ENCODE data around the gene CTAGE1.

DNA sequence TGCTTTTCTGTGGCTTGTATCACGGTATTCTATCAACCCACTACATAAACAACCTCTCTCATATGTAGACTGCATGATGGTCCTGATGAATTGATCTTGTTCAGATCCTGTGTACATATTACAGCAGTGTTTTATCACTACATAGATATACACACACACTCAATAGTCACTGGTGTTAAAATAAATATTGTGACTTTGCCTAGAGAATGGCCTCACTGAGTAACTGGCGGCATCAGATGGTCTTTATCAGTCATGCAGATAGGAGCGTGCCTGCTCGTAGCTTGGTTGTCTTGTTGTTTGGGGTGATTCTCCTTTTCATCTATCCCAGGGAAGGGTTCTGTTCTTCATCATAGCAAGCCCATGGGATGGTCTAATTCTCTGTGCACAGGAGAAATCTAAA lies 18.4 kb upstream of the CTAGE1 start:
- TF ChIP-seq, protein P1, sequence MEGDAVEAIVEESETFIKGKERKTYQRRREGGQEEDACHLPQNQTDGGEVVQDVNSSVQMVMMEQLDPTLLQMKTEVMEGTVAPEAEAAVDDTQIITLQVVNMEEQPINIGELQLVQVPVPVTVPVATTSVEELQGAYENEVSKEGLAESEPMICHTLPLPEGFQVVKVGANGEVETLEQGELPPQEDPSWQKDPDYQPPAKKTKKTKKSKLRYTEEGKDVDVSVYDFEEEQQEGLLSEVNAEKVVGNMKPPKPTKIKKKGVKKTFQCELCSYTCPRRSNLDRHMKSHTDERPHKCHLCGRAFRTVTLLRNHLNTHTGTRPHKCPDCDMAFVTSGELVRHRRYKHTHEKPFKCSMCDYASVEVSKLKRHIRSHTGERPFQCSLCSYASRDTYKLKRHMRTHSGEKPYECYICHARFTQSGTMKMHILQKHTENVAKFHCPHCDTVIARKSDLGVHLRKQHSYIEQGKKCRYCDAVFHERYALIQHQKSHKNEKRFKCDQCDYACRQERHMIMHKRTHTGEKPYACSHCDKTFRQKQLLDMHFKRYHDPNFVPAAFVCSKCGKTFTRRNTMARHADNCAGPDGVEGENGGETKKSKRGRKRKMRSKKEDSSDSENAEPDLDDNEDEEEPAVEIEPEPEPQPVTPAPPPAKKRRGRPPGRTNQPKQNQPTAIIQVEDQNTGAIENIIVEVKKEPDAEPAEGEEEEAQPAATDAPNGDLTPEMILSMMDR (IDR thresholded peaks at IDR 0.05) = no peak
- no peak for TF ChIP-seq POLR2A (IDR thresholded peaks at IDR 0.05)

All from sigmoid colon (tissue), 3 donors.